Muscle layer of duodenum (tissue), 2 donors: ENCODE data around the gene AATF.

ENCODE experiments used
- H3K27ac ChIP-seq: one replicate; pipeline ENCODE4 v1.7.0; 2013; ENCODE audit warnings: mild to moderate bottlenecking, low read length
- H3K27me3 ChIP-seq: one replicate; pipeline ENCODE4 v1.7.0; 2013; ENCODE audit warnings: low read depth, mild to moderate bottlenecking, control low read depth, low read length
- H3K36me3 ChIP-seq, 2 donors: one replicate each; pipeline ENCODE4 v1.7.0; 2013; ENCODE audit warnings: low read length in 2 of 2, control low read depth in 1 of 2, mild to moderate bottlenecking in 1 of 2; ENCODE audit not compliant: insufficient read depth in 2 of 2, control insufficient read depth in 1 of 2
- H3K4me1 ChIP-seq, 2 donors: one replicate each; pipeline ENCODE4 v1.7.0; 2013; ENCODE audit warnings: low read length in 2 of 2, mild to moderate bottlenecking in 2 of 2, control low read depth in 1 of 2, moderate library complexity in 1 of 2; ENCODE audit not compliant: insufficient read depth in 2 of 2, control insufficient read depth in 1 of 2
- H3K4me3 ChIP-seq, 2 donors: one replicate each; pipeline ENCODE4 v1.7.0; 2013; ENCODE audit warnings: low read length in 2 of 2, low read depth in 1 of 2, mild to moderate bottlenecking in 1 of 2
- H3K9me3 ChIP-seq, 2 donors: one replicate each; pipeline ENCODE4 v1.7.0; 2013; ENCODE audit warnings: low read length in 2 of 2, control low read depth in 1 of 2, mild to moderate bottlenecking in 1 of 2; ENCODE audit not compliant: control insufficient read depth in 1 of 2
- donor health status: healthy.

AATF gene

GRCh38 chr17:36999471-36999870 lies 50.7 kb downstream of the AATF start:
- Histone ChIP-seq H3K36me3 (peaks cover 19 to 20% of the 10 kb centered on the region in 2 donors), H3K27ac (no peak overlapping the region), H3K27me3 (no peaks in the 10 kb centered on the region), H3K9me3 (no peaks in the 10 kb centered on the region), H3K4me1 (no peaks in the 10 kb centered on the region), H3K4me3 (no peak overlapping the region)

GRCh38 chr17:37016780-37017179 lies 68.0 kb downstream of the AATF start:
- Histone ChIP-seq H3K9me3 (no peaks in the 10 kb centered on the region), H3K4me3 (no peak overlapping the region)

GRCh38 chr17:37017404-37017803 lies 68.7 kb downstream of the AATF start:
- Histone ChIP-seq H3K27ac (no peak overlapping the region), H3K4me1 (no peaks in the 10 kb centered on the region), H3K9me3 (no peaks in the 10 kb centered on the region), H3K36me3 (peaks cover 3 to 17% of the 10 kb centered on the region in 2 donors), H3K4me3 (no peak overlapping the region), H3K27me3 (no peaks in the 10 kb centered on the region)

More at GRCh38 chr17:37016780-37017179, 68.0 kb downstream of the AATF start:
- Histone ChIP-seq H3K4me1 (no peaks in the 10 kb centered on the region), H3K36me3 (peaks cover 0 to 16% of the 10 kb centered on the region in 2 donors), H3K27ac (no peak overlapping the region), H3K27me3 (no peaks in the 10 kb centered on the region)

GRCh38 chr17:37019117-37019740 lies 70.5 kb downstream of the AATF start:
- Histone ChIP-seq H3K4me1 (no peaks in the 10 kb centered on the region), H3K36me3 (peaks cover 6 to 21% of the 10 kb centered on the region in 2 donors), H3K9me3 (no peaks in the 10 kb centered on the region), H3K27me3 (no peaks in the 10 kb centered on the region), H3K4me3 (no peak overlapping the region), H3K27ac (no peak overlapping the region)

- Histone ChIP-seq H3K9me3 (no peaks in the 10 kb centered on the region), H3K27ac (no peak overlapping the region), H3K4me3 (no peak overlapping the region), H3K27me3 (no peaks in the 10 kb centered on the region), H3K36me3 (peaks cover 6 to 21% of the 10 kb centered on the region in 2 donors), H3K4me1 (no peaks in the 10 kb centered on the region)
Observed at GRCh38 chr17:37019741-37020129, 71.0 kb downstream of the AATF start.

GRCh38 chr17:37024181-37024637 lies 75.5 kb downstream of the AATF start:
- no peaks in the 10 kb centered on the region for H3K4me1 ChIP-seq
- H3K4me3 ChIP-seq, result no peak overlapping the region
- H3K27ac ChIP-seq, result no peak overlapping the region
- no peaks in the 10 kb centered on the region for H3K27me3 ChIP-seq
- no peaks in the 10 kb centered on the region for H3K9me3 ChIP-seq
- peaks cover 6 to 19% of the 10 kb centered on the region in 2 donors for H3K36me3 ChIP-seq

GRCh38 chr17:37025238-37025637 lies 76.5 kb downstream of the AATF start:
- H3K4me3 ChIP-seq, result no peak overlapping the region

GRCh38 chr17:37025847-37026530 lies 77.2 kb downstream of the AATF start:
- Histone ChIP-seq H3K27ac (no peak overlapping the region), H3K9me3 (no peaks in the 10 kb centered on the region)

More at GRCh38 chr17:37025238-37025637, 76.5 kb downstream of the AATF start:
- H3K4me1 ChIP-seq, result no peaks in the 10 kb centered on the region
- no peaks in the 10 kb centered on the region for H3K9me3 ChIP-seq
- H3K27ac ChIP-seq, result no peak overlapping the region
- no peaks in the 10 kb centered on the region for H3K27me3 ChIP-seq
- peaks cover 6 to 17% of the 10 kb centered on the region in 2 donors for H3K36me3 ChIP-seq

GRCh38 chr17:37026531-37026869 lies 77.7 kb downstream of the AATF start:
- no peak overlapping the region for H3K4me3 ChIP-seq
- peaks cover 6 to 22% of the 10 kb centered on the region in 2 donors for H3K36me3 ChIP-seq
- no peaks in the 10 kb centered on the region for H3K9me3 ChIP-seq
- no peaks in the 10 kb centered on the region for H3K27me3 ChIP-seq
- no peaks in the 10 kb centered on the region for H3K4me1 ChIP-seq
- H3K27ac ChIP-seq, result no peak overlapping the region

More at GRCh38 chr17:37025847-37026530, 77.2 kb downstream of the AATF start:
- no peak overlapping the region for H3K4me3 ChIP-seq
- no peaks in the 10 kb centered on the region for H3K27me3 ChIP-seq
- H3K36me3 ChIP-seq, result peaks cover 6 to 17% of the 10 kb centered on the region in 2 donors
- no peaks in the 10 kb centered on the region for H3K4me1 ChIP-seq

GRCh38 chr17:37028040-37028439 lies 79.3 kb downstream of the AATF start:
- H3K36me3 ChIP-seq, result peaks cover 5 to 26% of the 10 kb centered on the region in 2 donors
- no peaks in the 10 kb centered on the region for H3K27me3 ChIP-seq
- H3K9me3 ChIP-seq, result no peaks in the 10 kb centered on the region
- no peak overlapping the region for H3K4me3 ChIP-seq
- no peak overlapping the region for H3K27ac ChIP-seq
- H3K4me1 ChIP-seq, result no peaks in the 10 kb centered on the region

GRCh38 chr17:37031493-37032083 lies 82.8 kb downstream of the AATF start:
- H3K4me1 ChIP-seq, result no peaks in the 10 kb centered on the region
- H3K27ac ChIP-seq, result no peak overlapping the region
- H3K27me3 ChIP-seq, result no peaks in the 10 kb centered on the region
- H3K36me3 ChIP-seq, result peaks cover 5 to 20% of the 10 kb centered on the region in 2 donors
- no peak overlapping the region for H3K4me3 ChIP-seq
- H3K9me3 ChIP-seq, result no peaks in the 10 kb centered on the region
